Effector CD8-positive, alpha-beta T cell (primary cell): ENCODE data around the gene DACT3.
"Not testable (repeated sequence)": the region's sequence is repeated elsewhere in the genome, so short reads cannot be mapped to it uniquely, and the experiment has no call there.

Experiments
- DNase-seq: peaks from one replicate; lab custom pipeline; 2025; lab: John Stamatoyannopoulos, UW

Gene DACT3

DNA sequence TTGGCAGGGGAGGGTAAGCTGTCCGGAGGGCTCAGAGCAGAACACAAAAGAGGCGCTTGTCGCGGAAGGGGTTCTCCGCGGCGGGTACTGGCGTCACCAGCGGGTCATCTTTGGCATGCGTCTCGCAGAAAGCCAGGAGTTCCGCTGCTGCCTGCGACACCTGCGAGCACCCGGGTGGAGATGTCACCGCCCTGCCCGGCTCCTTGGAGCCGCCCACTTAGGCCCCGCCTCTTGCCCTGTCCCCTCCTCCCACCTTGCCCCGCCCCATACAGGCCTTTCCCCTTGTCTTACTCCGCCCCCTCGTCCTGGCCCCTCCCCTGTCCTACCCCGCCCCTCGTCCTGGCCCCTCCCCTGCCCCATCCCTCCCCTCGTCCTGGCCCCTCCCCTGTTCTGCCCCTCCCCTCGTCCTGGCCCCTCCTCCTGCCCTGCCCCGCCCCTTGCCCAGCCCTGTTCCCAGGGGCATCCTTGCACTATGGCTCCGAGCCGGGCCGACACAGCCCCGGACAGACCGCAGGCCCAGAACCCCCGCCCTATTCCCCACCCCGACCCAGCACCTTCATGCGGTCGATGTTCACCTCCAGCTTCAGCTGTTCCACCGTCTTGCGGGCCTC, 26.8 kb downstream of the DACT3 start:
- peak; percentile 96 for DNase-seq

DNA sequence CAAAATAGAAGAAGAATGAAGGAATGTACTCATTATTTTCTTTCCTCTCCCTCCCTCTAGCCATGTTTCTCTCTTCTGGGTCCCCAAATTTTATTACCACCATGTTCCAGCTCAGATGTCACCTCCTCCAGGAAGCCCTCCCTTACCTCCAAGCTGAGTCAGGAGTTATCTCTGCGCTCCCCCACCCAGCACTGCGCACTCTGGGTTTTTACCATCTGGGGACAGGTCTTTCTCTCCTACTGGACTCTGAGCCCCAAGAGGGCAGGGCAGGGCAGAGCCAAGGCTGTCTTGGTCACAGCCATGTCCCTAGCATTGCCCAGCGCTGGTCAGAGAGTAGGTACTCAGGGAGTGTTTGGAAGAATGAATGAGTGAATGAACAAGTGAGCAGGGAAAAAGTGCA, 27.9 kb downstream of the DACT3 start:
- no peak for DNase-seq

DNA sequence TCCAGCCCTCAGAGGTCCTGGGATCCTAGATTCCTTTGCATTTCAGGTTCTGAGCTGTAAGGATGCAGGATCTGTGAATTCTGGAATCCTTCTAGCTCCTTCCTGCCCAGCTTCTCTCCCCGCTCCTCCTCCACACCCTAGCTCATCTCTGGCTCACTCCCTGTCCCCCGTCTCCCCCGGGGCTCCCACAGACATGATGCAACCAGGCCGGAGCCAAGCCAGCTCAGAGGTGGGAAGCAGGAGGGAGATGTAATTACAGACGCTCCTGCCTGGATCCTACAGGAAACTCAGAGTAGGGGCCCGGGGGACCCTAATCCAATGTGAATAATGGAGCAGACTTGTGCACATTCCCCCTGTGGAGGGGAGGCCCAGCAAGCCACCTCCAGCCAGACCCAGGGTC, 29.5 kb downstream of the DACT3 start:
- no peak for DNase-seq

DNA sequence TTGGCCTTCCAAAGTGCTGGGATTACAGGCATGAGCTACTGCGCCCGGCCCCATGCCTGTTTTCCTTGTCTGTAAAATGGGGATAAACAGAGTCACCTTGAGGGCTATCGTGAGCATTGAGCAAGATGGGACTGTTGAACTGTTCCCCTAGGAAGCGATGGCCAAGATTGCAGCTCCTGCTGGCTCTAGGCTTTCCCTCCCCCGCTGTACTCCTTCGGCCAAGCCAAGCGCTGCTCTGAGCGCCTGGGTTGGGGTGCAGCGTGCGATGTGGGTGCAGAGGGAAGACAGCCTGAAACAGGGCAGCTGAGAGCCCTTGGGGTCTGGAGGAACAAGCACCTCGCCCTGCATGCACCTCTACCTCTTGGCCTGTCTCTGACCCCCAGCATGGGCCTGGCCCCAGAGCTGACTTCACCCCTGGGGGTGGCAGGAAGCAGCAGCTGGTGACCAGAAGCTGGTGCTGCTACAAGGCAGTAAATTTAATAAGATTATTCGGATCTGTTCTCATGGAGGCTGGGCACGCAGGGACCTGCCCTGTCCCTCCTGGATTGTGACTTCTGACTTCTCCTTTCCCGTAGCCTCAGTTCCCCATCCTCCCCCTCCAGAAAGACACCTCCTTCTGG, 30.3 kb downstream of the DACT3 start:
- DNase-seq = no peak

DNA sequence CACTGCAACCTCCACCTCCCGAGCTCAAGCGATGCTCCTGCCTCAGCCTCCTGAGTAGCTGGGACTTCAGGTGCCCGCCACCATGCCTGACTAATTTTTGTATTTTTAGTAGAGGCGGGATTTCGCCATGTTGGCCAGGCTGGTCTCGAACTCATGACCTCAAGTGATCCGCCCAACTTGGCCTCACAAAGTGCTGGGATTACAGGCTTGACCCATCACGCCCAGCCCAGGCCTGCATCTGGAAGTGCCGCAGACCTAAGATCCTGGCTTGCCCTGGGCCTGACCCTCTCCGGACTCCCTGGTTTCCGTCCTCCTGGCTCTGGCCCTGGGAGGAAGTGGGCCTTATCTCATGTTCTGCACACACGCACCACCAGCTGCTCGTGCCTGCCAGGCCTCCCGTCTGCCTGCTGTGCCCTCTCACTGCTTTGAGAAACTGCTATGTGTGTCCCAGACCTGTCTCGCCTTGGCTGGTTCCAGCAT, 31.4 kb downstream of the DACT3 start:
- no peak for DNase-seq

DNA sequence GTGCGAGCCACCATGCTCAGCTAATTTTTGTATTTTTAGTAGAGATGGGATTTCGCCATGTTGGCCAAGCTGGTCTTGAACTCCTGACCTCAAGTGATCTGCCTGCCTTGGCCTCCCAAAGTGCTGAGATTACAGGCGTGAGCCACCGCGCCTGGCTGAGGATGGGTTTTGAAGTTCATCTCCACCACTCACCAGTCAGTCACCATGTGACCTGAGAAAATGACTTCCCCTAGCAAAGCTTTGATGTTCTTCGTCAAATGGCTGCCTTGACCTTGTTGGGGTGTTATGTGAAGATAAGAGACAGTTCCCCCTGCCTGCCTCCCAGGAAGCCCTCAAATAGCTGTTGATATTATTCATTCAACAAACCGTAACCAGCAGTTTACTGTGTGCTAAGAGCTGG, 32.0 kb downstream of the DACT3 start:
- DNase-seq = not testable (repeated sequence)

DNA sequence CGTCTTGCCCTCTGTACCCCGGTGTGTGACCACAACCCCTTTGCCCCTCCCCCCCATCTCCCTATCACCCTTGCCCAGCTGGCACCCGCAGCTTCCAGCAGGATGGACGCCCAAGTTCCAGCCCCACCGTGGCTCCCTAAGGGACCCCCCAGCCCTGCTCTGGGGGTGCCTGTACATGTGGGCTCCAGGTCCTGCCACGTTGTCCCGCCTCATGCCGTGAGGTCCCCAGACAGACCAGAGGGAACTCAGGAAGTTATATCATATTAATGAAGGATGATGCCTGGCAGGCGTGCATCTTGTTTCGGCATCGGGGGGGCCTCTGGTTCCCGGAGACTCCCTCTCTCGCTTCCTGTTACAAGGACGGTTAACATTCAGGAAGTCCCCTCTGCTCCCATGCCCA, 34.5 kb downstream of the DACT3 start:
- no peak for DNase-seq

DNA sequence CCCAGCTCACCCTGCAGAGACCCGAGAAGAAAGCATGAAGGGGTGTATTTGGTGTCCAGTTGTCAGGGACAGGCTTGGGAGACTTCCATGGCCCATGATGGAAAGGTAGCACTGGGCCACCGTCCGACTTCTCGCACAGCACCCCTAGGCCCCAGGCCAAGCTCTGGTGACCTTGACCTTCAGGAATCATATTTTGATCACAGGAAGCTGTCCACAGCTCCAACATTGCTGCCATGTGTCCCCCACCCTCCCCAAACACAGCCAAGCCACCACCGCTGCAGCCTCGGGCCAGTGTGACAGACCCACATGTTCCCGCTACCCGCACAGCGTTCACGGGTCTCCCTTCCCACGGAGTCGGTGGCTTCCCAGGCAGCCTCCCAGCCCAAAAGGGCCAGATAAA, 35.3 kb downstream of the DACT3 start:
- no peak for DNase-seq

DNA sequence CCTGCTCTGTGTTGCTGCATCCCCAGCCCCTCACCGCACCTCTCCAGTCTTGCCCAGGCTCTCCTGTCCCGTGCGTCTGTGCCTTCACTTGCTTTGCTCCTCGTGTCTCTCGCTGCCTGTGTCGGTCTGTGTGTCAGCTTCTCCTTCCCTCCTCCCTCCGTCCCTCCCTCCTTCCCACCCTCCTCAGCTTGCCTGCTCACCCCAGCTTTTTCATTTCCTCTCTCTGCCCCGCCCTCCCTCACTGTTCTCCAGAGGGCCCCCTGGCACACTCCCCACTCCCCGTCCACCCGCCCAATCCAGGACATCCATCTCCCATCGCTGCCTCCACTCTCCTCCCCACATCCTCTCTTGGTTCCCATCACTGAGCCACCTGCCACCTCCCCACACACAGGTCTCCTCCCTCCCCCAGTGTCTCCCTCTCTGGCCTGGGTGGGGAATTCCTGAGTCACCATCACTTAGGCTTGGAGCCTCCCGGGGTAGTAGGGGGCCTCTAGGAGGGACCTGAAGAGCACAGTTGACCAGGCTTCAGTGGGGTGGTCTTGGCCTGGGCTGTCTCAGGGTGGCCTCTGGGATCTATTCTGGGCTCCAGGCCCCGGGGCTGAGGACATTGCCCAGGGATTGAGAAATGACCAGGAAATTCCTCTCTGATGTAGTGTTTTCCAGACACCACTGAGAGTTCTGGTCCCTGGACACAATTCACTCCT, 35.9 kb downstream of the DACT3 start, which contains the start of gene PTGIR:
Gene PTGIR (minus strand): TSS at position 132 of the 704 bp plus-strand sequence. CDS start 864 bp downstream, outside the sequence.
- no peak for DNase-seq

DNA sequence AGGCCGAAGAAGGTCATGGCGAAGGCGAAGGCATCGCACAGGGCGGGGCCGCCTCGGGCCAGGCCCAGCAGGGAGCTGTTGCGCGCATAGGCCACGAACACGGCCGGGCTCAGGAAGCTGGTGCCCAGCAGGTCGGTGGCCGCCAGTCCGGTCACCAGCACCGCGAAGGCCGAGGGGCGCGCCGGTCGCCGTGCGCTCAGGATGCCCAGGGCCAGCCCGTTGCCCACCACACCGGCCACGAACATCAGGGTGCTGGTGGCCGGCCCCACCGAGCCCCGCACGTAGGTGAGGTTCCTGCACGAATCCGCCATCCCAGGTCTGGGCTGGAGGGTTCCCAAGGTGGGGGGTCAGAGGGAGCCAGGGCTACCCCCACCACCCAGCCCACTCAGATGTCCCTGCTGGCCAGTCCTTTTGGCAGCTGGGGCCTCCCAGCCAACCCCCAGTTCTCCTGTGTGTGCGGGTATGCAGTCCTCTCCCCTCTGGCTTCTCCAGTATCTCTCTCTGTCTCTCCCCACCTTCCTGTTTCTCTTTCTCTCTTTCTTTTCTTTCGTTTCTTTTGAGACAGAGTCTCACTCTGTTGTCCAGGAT, 37.0 kb downstream of the DACT3 start:
- no peak for DNase-seq

DNA sequence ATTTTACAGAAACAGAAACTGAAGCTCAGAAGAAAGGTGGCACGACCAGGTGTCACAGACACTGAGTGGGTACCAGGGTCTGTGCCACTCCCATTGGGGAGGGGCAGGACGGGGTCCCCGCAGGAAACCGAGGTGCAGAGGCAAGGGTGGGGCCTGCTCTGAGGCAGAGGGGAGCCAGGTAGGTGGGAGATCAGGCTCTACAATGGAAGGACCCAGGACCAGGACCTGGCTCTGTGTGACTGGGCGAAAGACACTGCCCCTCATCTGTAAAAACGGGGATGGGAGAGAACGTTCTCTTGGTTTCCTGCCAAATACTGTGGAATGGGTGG, 38.9 kb downstream of the DACT3 start:
- no peak for DNase-seq

DNA sequence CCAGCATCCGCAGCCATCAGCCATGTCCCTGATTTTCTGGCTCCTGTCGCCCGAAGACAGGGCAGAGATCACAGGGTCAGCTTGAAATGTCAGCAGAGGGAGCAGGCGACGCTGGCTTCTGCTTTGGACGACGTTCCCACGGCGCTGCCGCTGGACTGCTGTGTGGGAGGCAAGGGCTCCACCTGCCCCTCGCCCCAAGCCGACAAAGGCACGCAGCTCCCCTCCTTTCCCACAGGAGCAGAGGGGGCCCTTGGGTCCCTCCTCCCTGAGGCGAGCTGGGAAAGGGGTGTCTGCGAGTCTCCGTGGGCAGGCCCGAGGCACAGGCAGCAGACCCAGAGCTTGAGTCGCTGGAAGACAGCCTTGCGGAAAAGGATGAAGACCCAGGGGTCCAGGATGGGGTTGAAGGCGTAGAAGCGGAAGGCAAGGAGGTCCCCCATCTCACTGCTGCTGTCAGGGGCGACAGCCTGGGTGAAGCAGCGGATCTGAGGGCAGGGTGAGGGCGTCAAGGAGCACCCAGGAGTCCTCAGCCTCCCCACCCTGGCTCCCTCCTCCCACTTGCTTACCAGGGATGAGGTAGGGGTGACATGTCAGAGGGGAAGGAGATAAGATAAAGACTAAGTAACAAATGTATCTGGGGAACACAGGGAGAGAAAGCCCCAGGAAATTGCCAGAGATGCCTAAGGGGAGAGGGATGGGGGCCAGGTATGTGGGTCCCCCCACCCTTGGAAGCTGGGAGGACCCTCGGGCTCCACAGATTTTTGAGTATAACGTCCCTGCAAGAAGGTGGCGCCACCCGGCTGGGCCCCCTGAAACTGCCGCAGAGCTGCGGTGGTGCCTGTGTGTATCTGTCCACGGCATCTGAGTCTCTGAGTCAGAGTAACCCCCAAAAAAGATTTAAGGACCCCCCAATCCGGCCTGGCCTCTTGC, 39.5 kb downstream of the DACT3 start:
- no peak for DNase-seq

DNA sequence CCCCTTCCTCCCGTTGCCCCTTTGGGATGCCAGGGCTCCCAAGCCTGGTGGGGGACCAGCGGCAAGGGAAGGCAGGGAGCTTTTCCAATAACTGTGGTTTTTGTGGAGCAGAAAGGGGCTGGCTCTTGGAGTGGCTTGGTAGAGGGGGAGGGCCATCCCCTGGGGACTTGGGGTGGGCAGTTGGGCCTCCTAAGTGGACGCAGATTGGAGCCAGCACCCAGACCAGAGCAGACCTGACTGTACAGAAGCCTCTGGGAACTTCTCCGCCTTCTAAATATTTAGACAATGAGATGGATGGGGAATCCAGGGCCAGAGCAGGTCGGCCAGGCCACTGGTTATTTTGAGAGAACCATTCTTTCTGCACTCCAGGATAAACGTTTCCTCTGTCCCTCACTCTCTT, 40.3 kb downstream of the DACT3 start:
- no peak for DNase-seq

DNA sequence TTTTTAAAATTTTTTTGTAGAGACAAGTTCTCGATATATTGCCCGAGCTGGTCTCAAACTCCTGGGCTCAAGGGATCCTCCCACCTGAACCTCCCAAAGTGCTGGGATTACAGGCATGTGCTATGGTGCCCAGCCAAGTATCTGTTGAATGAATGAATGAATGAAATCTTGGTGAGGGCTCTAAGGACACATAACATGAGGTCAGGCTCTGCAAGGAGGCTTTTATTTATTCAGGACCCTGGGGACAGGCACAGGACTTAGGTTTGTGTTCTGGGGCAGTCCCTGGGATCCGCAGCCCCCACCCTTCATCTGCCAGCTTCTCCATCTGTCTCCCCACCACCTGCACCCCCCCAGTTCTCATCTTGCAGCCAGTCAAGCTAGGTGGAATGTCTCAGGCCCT, 40.7 kb downstream of the DACT3 start:
- no peak for DNase-seq

DNA sequence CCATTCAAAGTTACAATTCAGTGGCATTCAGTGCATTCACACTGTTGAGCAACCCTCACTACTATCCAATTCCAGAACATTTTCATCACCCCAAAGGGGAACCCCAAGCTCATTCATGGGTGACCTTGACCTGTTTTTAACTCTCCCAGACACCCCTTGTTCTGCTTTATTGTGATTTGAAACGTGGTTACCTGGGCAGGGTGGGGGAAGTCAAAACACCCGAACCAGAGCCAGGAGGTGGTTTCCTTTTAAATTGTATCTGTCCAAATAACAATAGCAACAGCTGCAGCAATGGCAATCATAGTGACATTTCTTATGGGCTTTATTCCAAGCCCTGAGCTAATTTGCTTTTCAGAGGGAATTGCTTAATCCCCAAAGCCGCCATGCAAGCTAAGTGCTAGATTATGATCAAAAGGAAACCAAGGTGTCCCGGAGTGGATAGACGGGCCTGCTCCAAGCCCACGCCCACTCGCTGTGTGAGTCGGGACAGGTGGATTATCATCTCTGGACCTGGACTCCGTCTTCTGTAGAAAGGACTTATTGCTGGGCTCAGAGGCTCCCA, 42.2 kb downstream of the DACT3 start:
- DNase-seq = no peak

DNA sequence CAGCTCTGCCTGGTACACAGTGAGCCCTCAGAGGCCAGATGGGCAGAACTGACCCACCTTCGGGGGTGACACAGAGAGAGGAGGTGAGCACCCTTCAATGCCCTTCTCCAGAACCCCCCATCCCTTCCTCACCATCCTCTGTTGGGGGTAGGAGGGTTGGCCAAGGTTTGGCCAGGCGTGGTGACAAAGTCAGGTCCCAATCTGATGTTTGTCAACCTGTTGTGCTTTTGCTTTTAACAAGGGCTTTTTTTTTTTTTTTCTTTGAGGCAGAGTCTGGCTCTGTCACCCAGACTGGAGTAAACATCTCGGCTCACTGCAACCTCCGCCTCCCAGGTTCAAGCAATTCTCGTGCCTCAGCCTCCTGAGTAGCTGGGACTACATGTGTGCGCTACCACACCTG, 43.4 kb downstream of the DACT3 start:
- no peak for DNase-seq

DNA sequence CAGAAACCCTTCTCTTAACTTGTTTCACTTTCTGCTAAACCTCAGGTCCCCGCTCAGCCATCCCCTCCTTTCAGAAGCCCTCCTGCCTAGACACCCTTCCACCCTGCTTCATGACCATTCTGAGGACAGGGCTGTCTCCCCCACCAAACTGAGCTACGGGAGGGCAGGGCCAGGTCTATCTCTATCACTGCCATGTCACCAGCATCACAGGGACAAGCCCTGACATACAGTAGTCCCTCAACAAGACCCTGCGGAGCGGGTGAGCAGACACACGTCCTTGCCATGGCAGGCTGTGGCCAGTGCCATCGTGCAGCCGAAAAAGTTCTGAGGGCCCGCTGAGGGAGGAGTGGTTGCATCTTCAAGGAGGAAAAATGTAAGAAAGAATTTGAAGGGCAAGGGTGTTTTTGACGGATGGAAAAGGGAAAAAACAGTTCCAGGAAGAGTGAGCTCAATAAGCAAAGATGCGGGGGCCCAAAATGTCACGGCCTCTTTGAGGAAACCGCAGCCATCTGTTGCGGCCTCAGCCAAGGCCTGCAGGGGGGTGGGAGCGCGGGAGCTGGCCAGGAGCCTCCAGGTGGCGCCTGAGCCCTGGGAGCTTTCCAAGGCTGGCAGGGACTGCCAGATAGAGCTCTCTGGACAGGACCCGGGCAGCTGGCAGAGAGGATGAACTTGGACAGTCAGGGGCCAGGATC, 44.2 kb downstream of the DACT3 start:
- DNase-seq = peak; percentile 20

DNA sequence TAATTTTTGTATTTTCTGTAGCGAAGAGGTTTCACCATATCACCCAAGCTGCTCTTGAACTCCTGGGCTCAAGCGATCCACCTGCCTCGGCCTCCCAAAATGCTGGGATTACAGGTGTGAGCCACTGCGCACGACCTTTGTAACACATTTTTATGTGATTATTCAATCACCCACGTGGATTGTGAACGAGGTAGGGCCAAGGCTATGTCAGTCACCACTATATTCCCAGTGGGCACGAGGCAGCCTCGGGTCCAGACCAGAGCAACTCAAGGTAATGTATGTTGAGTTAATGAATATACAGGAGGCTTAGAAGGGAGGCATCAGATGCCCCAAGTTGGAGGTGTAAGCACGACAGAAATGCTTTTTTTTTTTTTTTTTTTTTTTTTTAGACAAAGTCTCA, 45.0 kb downstream of the DACT3 start:
- DNase-seq = no peak

DNA sequence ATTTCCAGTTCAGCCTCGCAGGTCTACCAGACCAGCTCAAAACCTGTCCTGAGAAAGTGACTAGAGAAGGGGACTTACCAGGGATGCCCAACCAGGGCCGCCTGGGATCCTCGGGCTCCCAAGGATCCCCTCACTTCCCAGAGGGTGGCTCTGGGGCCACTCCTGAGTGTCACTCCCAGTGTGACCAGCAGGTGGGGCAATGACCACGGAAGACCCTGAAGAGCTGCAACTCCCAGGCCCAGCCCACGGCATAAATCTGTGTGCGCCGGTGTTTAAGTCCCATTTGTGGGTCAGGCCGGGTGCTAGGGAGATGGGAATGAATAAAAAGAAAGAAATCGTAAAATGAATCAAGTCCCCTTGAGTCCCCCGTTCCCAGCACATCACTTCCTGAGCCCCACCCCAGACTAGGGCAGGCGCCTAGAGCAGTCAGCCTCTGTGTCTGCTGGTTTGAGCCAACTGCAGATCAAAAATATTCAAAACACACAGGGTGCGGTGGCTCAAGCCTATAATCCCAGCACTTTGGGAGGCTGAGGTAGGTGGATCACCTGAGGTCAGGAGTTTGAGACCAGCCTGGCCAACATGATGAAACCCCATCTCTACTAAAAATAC, 46.8 kb downstream of the DACT3 start:
- DNase-seq = peak; percentile 77

DNA sequence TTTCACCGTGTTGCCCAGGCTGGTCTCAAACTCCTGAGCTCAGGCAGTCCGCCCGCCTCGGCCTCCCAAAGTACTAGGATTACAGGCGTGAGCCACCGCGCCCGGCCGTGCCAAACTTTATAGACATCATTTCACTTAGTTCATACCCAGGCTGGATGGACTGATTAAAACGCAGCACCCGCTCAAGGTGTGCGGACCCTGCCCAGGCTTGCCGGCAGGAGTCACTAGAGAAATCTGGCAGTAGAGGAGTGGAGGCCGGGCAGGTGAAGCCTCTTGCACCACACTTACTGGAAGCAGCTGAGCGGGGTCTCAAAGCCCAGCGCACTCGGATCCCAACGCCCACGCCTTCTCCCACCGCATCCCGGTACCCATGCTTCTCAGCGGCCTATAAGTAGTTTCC, 47.5 kb downstream of the DACT3 start:
- DNase-seq = no peak

DNA sequence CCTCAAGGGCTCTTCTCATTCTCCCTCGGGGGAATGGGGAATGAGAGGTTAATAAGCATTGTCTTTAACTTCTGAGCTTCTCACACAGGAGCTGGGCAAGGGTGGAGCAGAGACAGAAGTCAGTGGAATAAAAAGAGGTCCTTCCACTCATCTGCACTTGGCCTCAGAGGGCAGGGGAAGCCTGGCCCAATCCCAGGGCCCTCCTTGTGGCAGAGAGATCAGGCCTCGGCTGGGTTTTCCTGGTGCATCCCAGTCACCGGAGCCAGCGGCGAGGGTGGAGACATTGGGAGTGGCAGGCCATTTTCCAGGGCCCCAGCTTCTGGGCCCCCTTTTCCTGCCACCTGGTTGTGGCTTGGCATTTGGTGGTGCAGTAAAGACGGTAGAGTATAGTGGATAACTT, 49.2 kb downstream of the DACT3 start:
- DNase-seq = no peak
